Endothelial cell of umbilical vein (primary cell): ENCODE data around the gene MRPL50.

Experiments used
- CTCF ChIP-seq, 2 donors: IDR thresholded peaks; 1 replicate in 1 of 2; 2 replicates in 1 of 2; pipeline ENCODE4 v1.5.1; 2011; ENCODE audit warnings: low read length in 2 of 2, mild to moderate bottlenecking in 2 of 2, moderate library complexity in 2 of 2, control low read depth in 1 of 2, inconsistent platforms in 1 of 2, low read depth in 1 of 2; ENCODE audit not compliant: insufficient read depth in 1 of 2; ENCODE audit errors: extremely low read depth in 1 of 2
- EZH2 ChIP-seq: IDR thresholded peaks from 2 replicates; pipeline ENCODE4 v1.6.1; 2012; ENCODE audit warnings: borderline replicate concordance, low read depth, mild to moderate bottlenecking, moderate library complexity, low read length, inconsistent platforms; ENCODE audit not compliant: severe bottlenecking
- FOS ChIP-seq: IDR thresholded peaks from 2 replicates; pipeline ENCODE4 v1.6.1; 2011; ENCODE audit warnings: mild to moderate bottlenecking, low read length, moderate library complexity, borderline replicate concordance; ENCODE audit not compliant: insufficient read depth
- POLR2A ChIP-seq: IDR thresholded peaks from 2 replicates; pipeline ENCODE4 v1.6.1; 2012; ENCODE audit warnings: low read depth, mild to moderate bottlenecking, control low read depth, low read length
- POLR2AphosphoS5 ChIP-seq: IDR thresholded peaks from 2 replicates; pipeline ENCODE4 v1.6.1; 2012; ENCODE audit warnings: low read depth, mild to moderate bottlenecking, control low read depth, low read length, moderate library complexity; ENCODE audit not compliant: insufficient read depth

- TF ChIP-seq POLR2A (no peak), EZH2 (no peak), CTCF (IDR thresholded peaks at IDR 0.05; ENCODE audit: extremely low read depth in 1 of 2, insufficient read depth in 1 of 2, low read depth in 1 of 2, low read length in 2 of 2) (no peak), FOS (no peak), POLR2AphosphoS5 (no peak)
Observed at GRCh38 chr9:101366038-101366756, 32.2 kb downstream of the MRPL50 start.
